SJCRH30 (cell line): ENCODE data around the gene CCDC170. TPM values are rescaled to one million over a fixed set of nuclear protein-coding genes. Genes with fewer than 3 reads are reported as not detected.

Experiments used
- DNase-seq, 2 experiments: peaks; one replicate each; pipeline ENCODE4 v3.0.0-alpha.2; 2015 to 2020
- H3K27ac ChIP-seq: fragments of 250-450 bp; sonication (Bioruptor Pico); 2 replicates; pipeline ENCODE4 v1.5.1; 2020; ENCODE audit warnings: mild to moderate bottlenecking, moderate library complexity
- H3K27me3 ChIP-seq: fragments of 250-450 bp; sonication (Bioruptor Pico); 2 replicates; pipeline ENCODE4 v1.5.1; 2020; ENCODE audit warnings: mild to moderate bottlenecking, moderate library complexity
- H3K36me3 ChIP-seq: fragments of 250-450 bp; sonication (Bioruptor Pico); 2 replicates; pipeline ENCODE4 v1.5.1; 2020; ENCODE audit warnings: mild to moderate bottlenecking, moderate library complexity
- H3K4me1 ChIP-seq: fragments of 250-450 bp; sonication (Bioruptor Pico); 2 replicates; pipeline ENCODE4 v1.5.1; 2020; ENCODE audit warnings: mild to moderate bottlenecking, moderate library complexity
- H3K4me3 ChIP-seq: fragments of 250-450 bp; sonication (Bioruptor Pico); 2 replicates; pipeline ENCODE4 v1.5.1; 2020; ENCODE audit warnings: mild to moderate bottlenecking, moderate library complexity
- H3K9me3 ChIP-seq: fragments of 250-450 bp; sonication (Bioruptor Pico); replicated peaks from 2 replicates; pipeline ENCODE4 v1.5.1; 2020; ENCODE audit warnings: mild to moderate bottlenecking, moderate library complexity
- total RNA-seq: library from RNA; depleted of rRNA; stranded (reverse); fragments of >200 nt; shearing (Covaris generic); gene quantifications from 2 replicates; pipeline ENCODE4 v1.2.3, GENCODE V29; 2014

Gene CCDC170
- total RNA-seq, 1 experiment from 2014 or later = not detected

- no peaks in the 10 kb centered on the region for H3K27me3 ChIP-seq
- no peaks in the 10 kb centered on the region for H3K36me3 ChIP-seq
- H3K4me3 ChIP-seq = no peak overlapping the region
- no peak for DNase-seq
- H3K27ac ChIP-seq = no peak overlapping the region
- peaks cover 8% of the 10 kb centered on the region; the same call in 1 of the 2 replicates for H3K9me3 ChIP-seq
- H3K4me1 ChIP-seq = no peaks in the 10 kb centered on the region
These were observed 98.8 kb downstream of the CCDC170 start for GRCh38 chr6:151592449-151593159.

DNA sequence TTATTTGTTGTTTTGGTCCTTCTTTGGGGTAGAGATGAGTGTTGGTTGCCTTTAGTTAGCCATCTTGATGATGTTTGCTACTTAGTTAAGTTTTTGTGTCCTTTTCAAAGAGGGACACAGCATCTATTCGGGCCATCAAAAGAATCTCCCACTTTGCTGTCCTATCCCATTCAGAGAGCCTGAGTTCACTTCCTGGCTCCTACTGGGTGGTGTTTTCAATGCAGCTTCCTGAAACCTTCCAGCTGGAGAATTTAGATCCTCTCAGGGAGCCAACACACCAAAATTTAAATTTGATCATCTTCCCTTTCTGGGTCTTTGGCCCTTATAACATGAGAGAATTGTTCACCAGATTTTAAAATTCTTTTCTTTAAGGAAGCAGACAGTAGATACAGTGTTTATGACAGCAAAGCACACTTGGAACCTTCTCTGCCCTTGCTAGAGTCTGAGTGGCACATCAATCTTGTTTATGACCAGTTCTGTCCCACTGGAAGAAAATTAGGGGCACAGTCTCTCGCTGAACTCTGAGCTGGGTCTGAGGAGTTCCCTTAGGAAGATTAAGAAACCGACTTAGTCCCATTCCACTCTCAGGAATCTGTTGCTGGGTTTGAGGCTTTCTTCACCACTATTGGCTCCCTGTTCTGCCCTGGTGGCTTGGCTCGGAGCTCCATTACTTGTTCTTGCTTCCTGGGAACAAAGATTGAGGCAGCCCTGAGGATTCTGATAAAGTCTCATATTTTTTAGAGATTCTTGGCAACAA is 115.5 kb downstream of the CCDC170 start:
- H3K27ac ChIP-seq = no peak overlapping the region
- H3K4me3 ChIP-seq = no peak overlapping the region
- no peaks in the 10 kb centered on the region for H3K36me3 ChIP-seq
- H3K9me3 ChIP-seq = no peaks in the 10 kb centered on the region
- no peak for DNase-seq
- H3K27me3 ChIP-seq = no peaks in the 10 kb centered on the region
- H3K4me1 ChIP-seq = no peaks in the 10 kb centered on the region

GRCh38 chr6:151610326-151610725 is 116.5 kb downstream of the CCDC170 start:
- H3K4me1 ChIP-seq = no peaks in the 10 kb centered on the region
- no peaks in the 10 kb centered on the region for H3K27me3 ChIP-seq
- H3K9me3 ChIP-seq = no peaks in the 10 kb centered on the region
- no peak overlapping the region for H3K27ac ChIP-seq
- no peak for DNase-seq
- no peak overlapping the region for H3K4me3 ChIP-seq
- no peaks in the 10 kb centered on the region for H3K36me3 ChIP-seq

DNA sequence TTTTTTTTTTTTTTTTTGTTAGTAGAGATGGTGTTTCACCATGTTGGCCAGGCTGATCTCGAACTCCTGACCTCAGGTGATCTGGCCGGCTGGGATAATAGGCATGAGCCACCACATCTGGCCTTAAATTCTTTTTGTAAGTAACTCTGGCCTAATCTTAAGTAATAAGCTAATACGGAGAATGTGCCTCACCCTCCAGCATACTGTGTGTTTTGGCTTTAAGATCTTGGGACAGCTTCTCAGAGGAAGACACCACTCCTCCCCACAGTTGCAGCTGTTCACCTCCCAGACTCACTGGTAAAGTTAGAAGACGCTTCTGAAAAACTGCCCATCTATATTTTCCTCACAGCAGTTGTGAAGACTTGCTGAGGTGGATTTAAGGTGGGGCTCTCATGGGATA is 120.8 kb downstream of the CCDC170 start:
- DNase-seq = no peak
- H3K36me3 ChIP-seq = no peaks in the 10 kb centered on the region
- no peaks in the 10 kb centered on the region for H3K9me3 ChIP-seq
- H3K4me1 ChIP-seq = no peaks in the 10 kb centered on the region
- H3K27ac ChIP-seq = no peak overlapping the region
- no peak overlapping the region for H3K4me3 ChIP-seq
- no peaks in the 10 kb centered on the region for H3K27me3 ChIP-seq

- Histone ChIP-seq H3K27me3 (no peaks in the 10 kb centered on the region), H3K27ac (no peak overlapping the region), H3K9me3 (no peaks in the 10 kb centered on the region), H3K4me1 (no peaks in the 10 kb centered on the region), H3K4me3 (no peak overlapping the region), H3K36me3 (no peaks in the 10 kb centered on the region)
- no peak for DNase-seq
These were observed 122.3 kb downstream of the CCDC170 start for GRCh38 chr6:151616091-151616513.

GRCh38 chr6:151616600-151616999 is 122.8 kb downstream of the CCDC170 start:
- no peak overlapping the region for H3K4me3 ChIP-seq
- no peaks in the 10 kb centered on the region for H3K9me3 ChIP-seq
- no peak overlapping the region for H3K27ac ChIP-seq
- H3K27me3 ChIP-seq = no peaks in the 10 kb centered on the region
- H3K36me3 ChIP-seq = no peaks in the 10 kb centered on the region
- DNase-seq = no peak
- H3K4me1 ChIP-seq = no peaks in the 10 kb centered on the region

- H3K27ac ChIP-seq = no peak overlapping the region
- no peak for DNase-seq
- H3K9me3 ChIP-seq = no peaks in the 10 kb centered on the region
- no peaks in the 10 kb centered on the region for H3K4me1 ChIP-seq
- H3K4me3 ChIP-seq = no peak overlapping the region
- H3K27me3 ChIP-seq = no peaks in the 10 kb centered on the region
- H3K36me3 ChIP-seq = no peaks in the 10 kb centered on the region
These were observed 123.7 kb downstream of the CCDC170 start for GRCh38 chr6:151617539-151617938.

GRCh38 chr6:151618717-151619116 is 124.9 kb downstream of the CCDC170 start:
- Histone ChIP-seq H3K36me3 (no peaks in the 10 kb centered on the region), H3K4me3 (no peak overlapping the region), H3K27me3 (no peaks in the 10 kb centered on the region), H3K27ac (no peak overlapping the region), H3K4me1 (no peaks in the 10 kb centered on the region), H3K9me3 (no peaks in the 10 kb centered on the region)
- DNase-seq = no peak

GRCh38 chr6:151620179-151620578 is 126.4 kb downstream of the CCDC170 start:
- Histone ChIP-seq H3K4me1 (no peaks in the 10 kb centered on the region), H3K4me3 (no peak overlapping the region), H3K27ac (no peak overlapping the region), H3K9me3 (no peaks in the 10 kb centered on the region), H3K27me3 (no peaks in the 10 kb centered on the region), H3K36me3 (no peaks in the 10 kb centered on the region)
- no peak for DNase-seq

DNA sequence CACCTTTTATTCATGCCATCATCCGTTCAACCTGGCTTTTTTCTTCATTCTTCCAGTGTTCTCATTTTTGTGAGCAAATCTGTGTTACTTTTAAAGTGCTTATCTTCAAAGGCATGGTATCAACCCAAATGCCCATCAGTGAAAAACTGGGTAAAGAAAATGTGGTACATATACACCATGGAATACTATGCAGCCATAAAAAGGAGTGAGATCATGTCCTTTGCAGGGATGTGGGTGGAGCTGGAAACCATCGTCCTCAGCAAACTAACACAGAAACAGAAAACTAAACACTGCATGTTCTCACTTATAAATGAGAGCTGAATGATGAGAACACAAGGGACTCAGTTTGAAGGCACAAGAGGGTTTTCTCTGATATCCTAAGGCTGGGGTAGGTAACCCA is 130.3 kb downstream of the CCDC170 start:
- Histone ChIP-seq H3K4me3 (no peak overlapping the region), H3K36me3 (no peaks in the 10 kb centered on the region), H3K27ac (no peak overlapping the region), H3K9me3 (no peaks in the 10 kb centered on the region), H3K27me3 (no peaks in the 10 kb centered on the region), H3K4me1 (no peaks in the 10 kb centered on the region; the same call in 1 of the 2 replicates)
- no peak for DNase-seq

GRCh38 chr6:151624481-151624880 is 130.7 kb downstream of the CCDC170 start:
- Histone ChIP-seq H3K9me3 (no peaks in the 10 kb centered on the region), H3K27ac (no peak overlapping the region), H3K4me1 (no peaks in the 10 kb centered on the region; the same call in 1 of the 2 replicates), H3K36me3 (no peaks in the 10 kb centered on the region), H3K4me3 (no peak overlapping the region), H3K27me3 (no peaks in the 10 kb centered on the region)
- no peak for DNase-seq

DNA sequence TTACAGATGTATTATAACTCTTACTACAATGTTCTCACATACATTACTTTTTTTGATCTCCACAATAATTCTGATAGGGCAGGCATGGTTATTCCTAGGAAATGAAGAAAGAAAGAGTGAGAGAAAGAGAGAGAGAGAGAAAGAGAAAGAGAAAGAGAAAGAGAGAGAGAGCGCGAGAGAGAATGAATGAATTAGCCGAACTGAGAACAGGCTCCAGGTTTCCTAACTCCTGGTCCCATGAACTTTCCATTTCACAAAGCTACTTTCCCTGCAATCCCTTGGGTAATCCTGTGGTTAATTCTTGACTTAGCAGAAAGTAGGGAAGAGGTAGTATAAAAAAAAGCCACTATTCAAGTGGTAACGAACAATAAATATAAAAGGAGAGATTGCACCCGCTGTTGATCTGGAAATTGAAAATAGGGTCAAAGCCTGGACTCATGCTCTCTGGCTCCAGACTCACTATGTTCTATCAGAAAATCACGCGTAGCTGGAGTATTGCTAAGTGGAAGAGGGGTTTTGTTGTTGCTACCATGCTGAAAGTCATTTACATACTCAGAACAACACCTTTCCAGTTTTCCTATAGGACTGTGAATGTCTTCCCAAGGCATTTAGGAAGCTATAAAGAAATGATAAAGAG is 131.2 kb downstream of the CCDC170 start:
- Histone ChIP-seq H3K4me1 (peaks cover 4% of the 10 kb centered on the region), H3K4me3 (no peak overlapping the region), H3K9me3 (no peaks in the 10 kb centered on the region), H3K27ac (no peak overlapping the region), H3K27me3 (no peaks in the 10 kb centered on the region), H3K36me3 (no peaks in the 10 kb centered on the region)
- no peak for DNase-seq

- H3K4me3 ChIP-seq = no peak overlapping the region
- DNase-seq = no peak
- H3K27me3 ChIP-seq = no peaks in the 10 kb centered on the region
- no peak overlapping the region for H3K27ac ChIP-seq
- no peaks in the 10 kb centered on the region for H3K36me3 ChIP-seq
- H3K4me1 ChIP-seq = peaks cover 17% of the 10 kb centered on the region
- no peaks in the 10 kb centered on the region for H3K9me3 ChIP-seq
These were observed 134.1 kb downstream of the CCDC170 start for GRCh38 chr6:151627689-151628444.

DNA sequence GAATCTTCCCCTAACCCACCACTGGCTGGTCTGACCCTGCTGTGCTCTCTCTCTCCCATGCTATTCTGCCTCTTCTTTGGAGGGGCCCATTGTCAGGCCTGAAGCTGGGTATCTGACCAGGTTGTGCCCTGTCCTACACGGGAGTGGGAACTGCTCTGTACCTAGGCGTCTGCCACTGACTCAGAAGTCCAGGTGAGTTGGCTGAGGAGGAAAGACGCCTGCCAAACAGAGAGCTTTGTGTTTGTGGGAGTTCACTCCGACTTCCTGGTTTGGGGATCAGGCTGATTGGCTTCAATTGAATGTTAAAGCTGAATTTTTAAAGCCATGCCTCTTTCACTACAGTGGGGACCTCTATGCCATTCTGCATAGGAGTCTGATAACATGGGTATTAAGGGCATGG is 136.0 kb downstream of the CCDC170 start:
- Histone ChIP-seq H3K36me3 (no peaks in the 10 kb centered on the region), H3K9me3 (no peaks in the 10 kb centered on the region), H3K4me1 (peaks cover 17% of the 10 kb centered on the region), H3K27ac (no peak overlapping the region), H3K27me3 (no peaks in the 10 kb centered on the region), H3K4me3 (no peak overlapping the region)
- peak in 1 of 2 experiments; percentile 20 for DNase-seq

- H3K4me1 ChIP-seq = peaks cover 17% of the 10 kb centered on the region
- no peaks in the 10 kb centered on the region for H3K9me3 ChIP-seq
- no peak overlapping the region for H3K4me3 ChIP-seq
- no peak overlapping the region for H3K27ac ChIP-seq
- H3K27me3 ChIP-seq = no peaks in the 10 kb centered on the region
- H3K36me3 ChIP-seq = no peaks in the 10 kb centered on the region
- DNase-seq = no peak
These were observed 136.6 kb downstream of the CCDC170 start for GRCh38 chr6:151630387-151630786.
